Keratinocyte (primary cell): ENCODE results near the gene PLPP1. TPM values are rescaled to one million over a fixed set of nuclear protein-coding genes. Genes with fewer than 3 reads are reported as not detected.

Experiments used
- DNase-seq: peaks from one replicate; pipeline ENCODE4 v3.0.0-alpha.2; 2011; ENCODE audit warnings: low read depth, missing footprints, low spot score
- FAIRE-seq: peaks from 2 replicates; lab custom pipeline; 2011; peaks lifted over from hg19 to GRCh38; lab: Jason Lieb, UNC
- H2AFZ ChIP-seq: 2 replicates; pipeline ENCODE4 v1.6.0; 2012; ENCODE audit warnings: low read length, control low read depth, inconsistent platforms; ENCODE audit not compliant: control insufficient read depth
- H3K27ac ChIP-seq: 2 replicates; pipeline ENCODE4 v1.5.1; 2011; ENCODE audit warnings: low read length; ENCODE audit not compliant: control insufficient read depth, insufficient read depth
- H3K27me3 ChIP-seq: 3 replicates; pipeline ENCODE4 v1.6.0; 2011; ENCODE audit warnings: low read length; ENCODE audit not compliant: control insufficient read depth, insufficient read depth; ENCODE audit errors: extremely low read depth
- H3K36me3 ChIP-seq, 2 experiments: 2 replicates in 1 of 2; 3 replicates in 1 of 2; pipeline ENCODE4 v1.5.1; 2011; ENCODE audit warnings: low read length in 2 of 2, mild to moderate bottlenecking in 1 of 2; ENCODE audit not compliant: control insufficient read depth in 2 of 2, insufficient read depth in 2 of 2; ENCODE audit errors: extremely low read depth in 1 of 2
- H3K4me1 ChIP-seq: 3 replicates; pipeline ENCODE4 v1.5.1; 2011; ENCODE audit warnings: low read length; ENCODE audit not compliant: control insufficient read depth, insufficient read depth; ENCODE audit errors: extremely low read depth
- H3K4me2 ChIP-seq: 3 replicates; pipeline ENCODE4 v1.6.0; 2011; ENCODE audit warnings: low read depth, low read length; ENCODE audit not compliant: control insufficient read depth, insufficient read depth; ENCODE audit errors: extremely low read depth
- H3K4me3 ChIP-seq, 3 experiments: fragments of 200-600 bp in 1 of 3; sonication (generic) in 1 of 3; 2 replicates in 2 of 3; 3 replicates in 1 of 3; pipeline ENCODE4 v1.5.1; 2011 to 2016; ENCODE audit warnings: low read length in 3 of 3, mild to moderate bottlenecking in 3 of 3, control low read depth in 2 of 3, inconsistent platforms in 1 of 3, low read depth in 1 of 3, mixed read lengths in 1 of 3, mixed run types in 1 of 3, moderate library complexity in 1 of 3; ENCODE audit not compliant: control insufficient read depth in 2 of 3, insufficient read depth in 2 of 3; ENCODE audit errors: extremely low read depth in 1 of 3
- H3K79me2 ChIP-seq: 2 replicates; pipeline ENCODE4 v1.6.0; 2012; ENCODE audit warnings: low read length; ENCODE audit not compliant: control insufficient read depth, insufficient read depth
- H3K9ac ChIP-seq: 3 replicates; pipeline ENCODE4 v1.6.0; 2011; ENCODE audit warnings: low read length; ENCODE audit not compliant: control insufficient read depth, insufficient read depth; ENCODE audit errors: extremely low read depth
- H3K9me1 ChIP-seq: 3 replicates; pipeline ENCODE4 v1.6.0; 2011; ENCODE audit warnings: low read length; ENCODE audit not compliant: control insufficient read depth, insufficient read depth; ENCODE audit errors: extremely low read depth
- H3K9me3 ChIP-seq: 2 replicates; pipeline ENCODE4 v1.5.1; 2012; ENCODE audit warnings: low read depth, low read length; ENCODE audit not compliant: control insufficient read depth
- H4K20me1 ChIP-seq: 3 replicates; pipeline ENCODE4 v1.6.0; 2011; ENCODE audit warnings: low read length; ENCODE audit not compliant: control insufficient read depth, insufficient read depth; ENCODE audit errors: extremely low read depth
- EZH2 ChIP-seq: IDR thresholded peaks from one replicate; pipeline ENCODE4 v1.6.1; 2012; ENCODE audit warnings: inconsistent platforms, mild to moderate bottlenecking, low read length, moderate library complexity
- dilution Hi-C: fragments of 300-500 bp; cut with MboI; formaldehyde crosslinking; loops from one replicate; pipeline ENCODE4 v1.7.0; 2020; ENCODE audit warnings: low sequenced_read_pairs; ENCODE audit not compliant: extremely low pct_ligation_motif_present
- polyA plus RNA-seq, 5 experiments: library from polyadenylated mRNA; depleted of rRNA in 3 of 5; stranded (reverse) in 3 of 5; stranded (forward) in 1 of 5; unstranded in 1 of 5; fragments of >200 nt; gene quantifications; 1 replicate in 1 of 5; 2 replicates in 3 of 5; 3 replicates in 1 of 5; pipeline versions ENCODE4 v1.2.1 to v1.2.3, GENCODE V29; 2011 to 2012; ENCODE audit warnings: missing spikeins in 2 of 5, low read depth in 1 of 5, low replicate concordance in 1 of 5
- TF ChIP-seq, protein P1 (sequence below), 3 experiments: IDR thresholded peaks in 1 of 3; conservative IDR thresholded peaks in 1 of 3; optimal IDR thresholded peaks in 1 of 3; 2 replicates in 2 of 3; 3 replicates in 1 of 3; pipeline versions ENCODE3 to v1.5.1; 2011; ENCODE audit warnings: low read length in 3 of 3, mild to moderate bottlenecking in 3 of 3, moderate library complexity in 2 of 3, control low read depth in 1 of 3, inconsistent platforms in 1 of 3; ENCODE audit not compliant: insufficient read depth in 2 of 3; ENCODE audit errors: extremely low read depth in 1 of 3

PLPP1 gene
- polyA plus RNA-seq, 1 donor (not counting 4 experiments of a cell fraction or from before 2014, with no cell fraction given) = 13.2 TPM

- no peak overlapping the region for H3K4me2 ChIP-seq
- no peaks in the 10 kb centered on the region for H3K9me1 ChIP-seq
- no peaks in the 10 kb centered on the region for H3K27me3 ChIP-seq
- DNase-seq (no peak), FAIRE-seq (no peak)
- H3K79me2 ChIP-seq = no peaks in the 10 kb centered on the region
- H3K4me3 ChIP-seq = no peak overlapping the region
- H2AFZ ChIP-seq = no peak overlapping the region
- no peaks in the 10 kb centered on the region for H3K4me1 ChIP-seq
- TF ChIP-seq EZH2 = no peak
- TF ChIP-seq, protein P1, sequence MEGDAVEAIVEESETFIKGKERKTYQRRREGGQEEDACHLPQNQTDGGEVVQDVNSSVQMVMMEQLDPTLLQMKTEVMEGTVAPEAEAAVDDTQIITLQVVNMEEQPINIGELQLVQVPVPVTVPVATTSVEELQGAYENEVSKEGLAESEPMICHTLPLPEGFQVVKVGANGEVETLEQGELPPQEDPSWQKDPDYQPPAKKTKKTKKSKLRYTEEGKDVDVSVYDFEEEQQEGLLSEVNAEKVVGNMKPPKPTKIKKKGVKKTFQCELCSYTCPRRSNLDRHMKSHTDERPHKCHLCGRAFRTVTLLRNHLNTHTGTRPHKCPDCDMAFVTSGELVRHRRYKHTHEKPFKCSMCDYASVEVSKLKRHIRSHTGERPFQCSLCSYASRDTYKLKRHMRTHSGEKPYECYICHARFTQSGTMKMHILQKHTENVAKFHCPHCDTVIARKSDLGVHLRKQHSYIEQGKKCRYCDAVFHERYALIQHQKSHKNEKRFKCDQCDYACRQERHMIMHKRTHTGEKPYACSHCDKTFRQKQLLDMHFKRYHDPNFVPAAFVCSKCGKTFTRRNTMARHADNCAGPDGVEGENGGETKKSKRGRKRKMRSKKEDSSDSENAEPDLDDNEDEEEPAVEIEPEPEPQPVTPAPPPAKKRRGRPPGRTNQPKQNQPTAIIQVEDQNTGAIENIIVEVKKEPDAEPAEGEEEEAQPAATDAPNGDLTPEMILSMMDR (optimal IDR thresholded peaks at IDR 0.05 in 1 of 3, IDR thresholded peaks at IDR 0.05 in 1 of 3, conservative IDR thresholded peaks at IDR 0.05 in 1 of 3; ENCODE audit: extremely low read depth in 1 of 3, insufficient read depth in 2 of 3, low read length in 3 of 3) = no peak
- peaks cover 2 to 7% of the 10 kb centered on the region in 2 experiments for H3K36me3 ChIP-seq
- no peaks in the 10 kb centered on the region for H4K20me1 ChIP-seq
- dilution Hi-C loops = no loop called here
- H3K27ac ChIP-seq = no peak overlapping the region
- no peak overlapping the region for H3K9ac ChIP-seq
- H3K9me3 ChIP-seq = no peaks in the 10 kb centered on the region
These were observed 125.0 kb downstream of the PLPP1 start for GRCh38 chr5:55409775-55410174.

- Histone ChIP-seq H3K4me3 (no peak overlapping the region), H3K79me2 (no peaks in the 10 kb centered on the region), H4K20me1 (no peaks in the 10 kb centered on the region), H3K4me1 (no peaks in the 10 kb centered on the region), H3K27ac (no peak overlapping the region), H3K9me1 (no peaks in the 10 kb centered on the region), H3K9ac (no peak overlapping the region), H2AFZ (no peak overlapping the region), H3K36me3 (peaks cover 2 to 9% of the 10 kb centered on the region in 2 experiments), H3K4me2 (no peak overlapping the region), H3K9me3 (no peaks in the 10 kb centered on the region), H3K27me3 (no peaks in the 10 kb centered on the region)
- DNase-seq (no peak), FAIRE-seq (no peak)
- dilution Hi-C loops = no loop called here
- TF ChIP-seq, protein P1 (optimal IDR thresholded peaks at IDR 0.05 in 1 of 3, IDR thresholded peaks at IDR 0.05 in 1 of 3, conservative IDR thresholded peaks at IDR 0.05 in 1 of 3; ENCODE audit: extremely low read depth in 1 of 3, insufficient read depth in 2 of 3, low read length in 3 of 3) = no peak
- TF ChIP-seq EZH2 = no peak
These were observed 126.8 kb downstream of the PLPP1 start for GRCh38 chr5:55407984-55408383.
